Measurements from ENCODE around the gene IQCB1.

DNA sequence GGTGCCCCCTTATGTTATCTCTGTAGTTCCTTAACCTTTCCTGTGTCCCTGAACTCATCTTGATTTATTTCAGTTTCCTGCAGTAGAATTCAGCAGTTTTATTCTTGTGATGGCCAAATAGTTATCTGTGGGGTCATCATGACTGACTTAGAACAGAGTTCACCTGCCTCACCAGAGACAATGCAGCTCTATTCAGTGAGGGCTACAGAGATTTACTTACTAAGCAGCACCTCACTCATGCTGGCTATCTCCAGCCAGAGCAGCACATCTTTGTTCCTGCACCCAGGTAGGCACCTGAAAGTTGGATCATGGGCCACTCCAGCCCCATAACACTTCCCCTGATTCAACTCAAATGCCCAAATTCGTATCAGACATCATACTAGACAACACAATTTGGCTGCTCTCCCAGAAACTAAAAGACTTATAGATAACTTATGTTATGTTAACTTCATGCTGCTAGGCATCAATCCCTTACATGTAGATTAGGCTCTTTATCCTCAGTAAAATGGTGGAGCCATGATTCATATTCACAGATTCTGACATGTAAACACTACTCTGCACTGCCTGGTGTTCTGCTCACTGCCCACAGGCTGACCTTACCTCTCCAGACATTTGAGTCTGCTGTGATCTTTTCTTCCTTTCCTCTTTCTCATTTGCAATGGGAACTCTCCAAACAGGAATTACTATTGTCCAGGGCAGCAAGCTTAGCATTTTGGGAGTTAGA, 76.0 kb downstream of the IQCB1 start:
- TF ChIP-seq CTCF (IDR thresholded peaks at IDR 0.05) (no peak), POLR2A (IDR thresholded peaks at IDR 0.05) (no peak)
